ENCODE data around the gene TGM1.

Gene TGM1

GRCh38 chr14:24263848-24264247 lies 871 bp upstream of the TGM1 start (continued):
- TF ChIP-seq ZNF660 (tag by site-specific recombination; IDR thresholded peaks at IDR 0.05) = no peak
- no peak for TF ChIP-seq ZNF214 (tag by site-specific recombination; IDR thresholded peaks at IDR 0.05; ENCODE audit: borderline replicate concordance)
- TF ChIP-seq ZNF692 (tag by site-specific recombination; IDR thresholded peaks at IDR 0.05) = no peak

GRCh38 chr14:24261969-24262327 lies 1.0 kb downstream of the TGM1 start:
- Histone ChIP-seq H3K27ac (ENCODE audit: extremely low read depth, low read depth, low read length) (no peak overlapping the region), H3K4me1 (ENCODE audit: control insufficient read depth, insufficient read depth, low read length) (no peaks in the 10 kb centered on the region), H3K9me3 (ENCODE audit: control insufficient read depth, insufficient read depth, low read depth, low read length) (no peaks in the 10 kb centered on the region), H3K4me3 (ENCODE audit: low read depth, low read length) (no peak overlapping the region), H3K36me3 (ENCODE audit: control insufficient read depth in 2 of 2, insufficient read depth in 1 of 2, low read length in 2 of 2) (peaks cover 0 to 18% of the 10 kb centered on the region in 2 experiments; a peak in 1 of 3 replicates)
- no peak for TF ChIP-seq TSHZ1 (tag by site-specific recombination; IDR thresholded peaks at IDR 0.05; ENCODE audit: borderline replicate concordance)
- no peak for TF ChIP-seq ZNF114 (tag by site-specific recombination; IDR thresholded peaks at IDR 0.05)
- no peak for TF ChIP-seq KLF7 (tag by site-specific recombination; IDR thresholded peaks at IDR 0.05; ENCODE audit: borderline replicate concordance)
- TF ChIP-seq ZNF645 (tag by site-specific recombination; IDR thresholded peaks at IDR 0.05) = no peak
- TF ChIP-seq ZNF426 (tag by site-specific recombination; IDR thresholded peaks at IDR 0.05) = no peak
- no peak for TF ChIP-seq ZNF416 (tag by site-specific recombination; IDR thresholded peaks at IDR 0.05)
- TF ChIP-seq ZNF621 (tag by site-specific recombination; IDR thresholded peaks at IDR 0.05) = no peak
- no peak for TF ChIP-seq ZNF473 (tag by site-specific recombination; IDR thresholded peaks at IDR 0.05)
- TF ChIP-seq ZFP41 (tag by site-specific recombination; IDR thresholded peaks at IDR 0.05; ENCODE audit: borderline replicate concordance) = no peak
- no peak for TF ChIP-seq ZNF639 (tag by site-specific recombination; IDR thresholded peaks at IDR 0.05)
- TF ChIP-seq GLI2 (tag by site-specific recombination; IDR thresholded peaks at IDR 0.05; ENCODE audit: borderline replicate concordance, low read depth) = no peak
- no peak for TF ChIP-seq ZNF10 (tag by site-specific recombination; IDR thresholded peaks at IDR 0.05)
- no peak for TF ChIP-seq ZNF555 (tag by site-specific recombination; conservative IDR thresholded peaks at IDR 0.05)
- no peak for TF ChIP-seq ZBTB26 (tag by site-specific recombination; optimal IDR thresholded peaks at IDR 0.05)
- TF ChIP-seq ZNF704 (tag by site-specific recombination; IDR thresholded peaks at IDR 0.05) = no peak
- ChIA-PET CTCF (interaction anchor here (0.6 to 1.4 kb wide), 4 partner anchors 15 to 71 kb away, joined by 3 to 6 read pairs (median 4); partner anchors contain the start of gene TINF2), POLR2A (interaction anchor here (1.2 to 3.6 kb wide), 3 partner anchors 9 to 121 kb away, joined by 3 to 16 read pairs (median 14); partner anchors contain the start of genes EMC9, RABGGTA and TINF2)

All from HEK293 (cell line).